ENCODE results near the gene NUP155.
"Not testable (repeated sequence)": the region's sequence is repeated elsewhere in the genome, so short reads cannot be mapped to it uniquely, and the experiment has no call there.

NUP155 gene

GRCh38 chr5:37275511-37275910 is 95.4 kb downstream of the NUP155 start:
- FAIRE-seq, result no peak

- FAIRE-seq, result no peak
These were observed 98.4 kb downstream of the NUP155 start for GRCh38 chr5:37272511-37272910.

- not testable (repeated sequence) for FAIRE-seq
These were observed 102.8 kb downstream of the NUP155 start for GRCh38 chr5:37268100-37268499.

GRCh38 chr5:37255774-37256358 is 115.0 kb downstream of the NUP155 start:
- no peak for FAIRE-seq

- FAIRE-seq, result no peak
These were observed 116.3 kb downstream of the NUP155 start for GRCh38 chr5:37254581-37254980.

- FAIRE-seq, result no peak
These were observed 119.2 kb downstream of the NUP155 start for GRCh38 chr5:37251665-37252064.

- no peak for FAIRE-seq
These were observed 121.1 kb downstream of the NUP155 start for GRCh38 chr5:37249815-37250164.

GRCh38 chr5:37248970-37249814 is 121.7 kb downstream of the NUP155 start, which contains the start of gene CPLANE1:
TSS of gene CPLANE1 (minus strand) at chr5:37249376. CDS start at chr5:37247698, 1,678 bp downstream.
- no peak for FAIRE-seq

GRCh38 chr5:37248421-37248969 is 122.4 kb downstream of the NUP155 start:
- FAIRE-seq, result no peak

GRCh38 chr5:37247496-37247895 is 123.4 kb downstream of the NUP155 start:
- FAIRE-seq, result no peak

- FAIRE-seq, result no peak
These were observed 123.9 kb downstream of the NUP155 start for GRCh38 chr5:37247036-37247435.

Data from endometrium (tissue), 2 donors.